B cell (primary cell): Measurements from ENCODE around the gene MCF2L. TPM values are rescaled to one million over a fixed set of nuclear protein-coding genes. Genes with fewer than 3 reads are reported as not detected.

Experiments
- ATAC-seq: fragments of 200-7000 bp; cut with Tn5 transposase; one replicate; pipeline ENCODE4 v1.10.0; 2021; ENCODE audit warnings: low read depth, mild to moderate bottlenecking, moderate number of reproducible peaks, moderate library complexity
- CTCF ChIA-PET: fragments of 350-600 bp; sonication (Branson Sonifier 250); formaldehyde crosslinking; loops from one replicate; lab custom pipeline; 2021; ENCODE audit warnings: antibody characterized with exemption, inconsistent platforms; lab: Charles Lee
- POLR2A ChIA-PET: fragments of 350-600 bp; sonication (Branson Sonifier 250); formaldehyde crosslinking; loops from one replicate; lab custom pipeline; 2021; ENCODE audit warnings: antibody characterized with exemption; lab: Charles Lee
- DNase-seq: peaks from one replicate; pipeline ENCODE4 v3.0.0; 2013
- H2AFZ ChIP-seq: 2 replicates; pipeline ENCODE4 v1.6.1; 2012; ENCODE audit warnings: mild to moderate bottlenecking, low read depth, low read length; ENCODE audit not compliant: insufficient read depth, poor library complexity, severe bottlenecking
- H3K27ac ChIP-seq, 2 donors: 1 replicate in 1 of 2; 2 replicates in 1 of 2; pipeline ENCODE4 v1.5.1; 2012 to 2013; ENCODE audit warnings: low read length in 2 of 2, mild to moderate bottlenecking in 2 of 2, moderate library complexity in 1 of 2
- H3K27me3 ChIP-seq, 4 experiments: fragments of 200-600 bp in 1 of 4; sonication (generic) in 1 of 4; replicated peaks in 1 of 4; 1 replicate in 2 of 4; 2 replicates in 2 of 4; pipeline versions ENCODE4 v1.6.1 to v1.7.0; 2013 to 2016; ENCODE audit warnings: low read length in 3 of 4, mild to moderate bottlenecking in 2 of 4, mixed read lengths in 1 of 4, moderate library complexity in 1 of 4; ENCODE audit not compliant: insufficient read depth in 4 of 4, control insufficient read depth in 3 of 4; ENCODE audit errors: control extremely low read depth in 1 of 4
- H3K36me3 ChIP-seq, 2 experiments: replicated peaks in 1 of 2; 1 replicate in 1 of 2; 2 replicates in 1 of 2; pipeline versions ENCODE4 v1.6.1 to v1.7.1; 2013; ENCODE audit warnings: low read length in 1 of 2; ENCODE audit not compliant: insufficient read depth in 2 of 2, control insufficient read depth in 1 of 2; ENCODE audit errors: control extremely low read depth in 1 of 2, extremely low read depth in 1 of 2
- H3K4me1 ChIP-seq, 2 donors: fragments of 200-600 bp in 1 of 2; sonication (generic) in 1 of 2; 1 replicate in 1 of 2; 2 replicates in 1 of 2; pipeline versions ENCODE4 v1.5.1 to v1.6.1; 2013 to 2017; ENCODE audit warnings: low read length in 2 of 2; ENCODE audit not compliant: control insufficient read depth in 2 of 2, insufficient read depth in 2 of 2
- H3K4me2 ChIP-seq: replicated peaks from 2 replicates; pipeline ENCODE3; 2012; ENCODE audit warnings: mild to moderate bottlenecking, low read depth, low read length; ENCODE audit not compliant: poor library complexity, severe bottlenecking
- H3K4me3 ChIP-seq, 5 experiments: fragments of 200-600 bp in 1 of 5; sonication (generic) in 1 of 5; 1 replicate in 3 of 5; 2 replicates in 2 of 5; pipeline versions ENCODE4 v1.5.1 to v1.7.0; 2011 to 2016; ENCODE audit warnings: low read length in 4 of 5, mild to moderate bottlenecking in 4 of 5, low read depth in 2 of 5, control low read depth in 1 of 5, moderate library complexity in 1 of 5; ENCODE audit not compliant: insufficient read depth in 1 of 5; ENCODE audit errors: control extremely low read depth in 1 of 5, extremely low read depth in 1 of 5
- H3K79me2 ChIP-seq: fragments of 200-600 bp; sonication (generic); one replicate; pipeline ENCODE4 v1.6.0; 2016; ENCODE audit warnings: low read length; ENCODE audit not compliant: control insufficient read depth, insufficient read depth
- H3K9ac ChIP-seq: fragments of 200-600 bp; sonication (generic); 2 replicates; pipeline ENCODE4 v1.6.1; 2017; ENCODE audit warnings: mild to moderate bottlenecking, low read length, moderate library complexity
- H3K9me3 ChIP-seq, 3 donors: one replicate each; pipeline versions ENCODE4 v1.6.1 to v1.7.1; 2013; ENCODE audit warnings: low read length in 2 of 3; ENCODE audit not compliant: control insufficient read depth in 2 of 3, insufficient read depth in 1 of 3; ENCODE audit errors: control extremely low read depth in 1 of 3
- H4K20me1 ChIP-seq: 2 replicates; pipeline ENCODE4 v1.6.0; 2012; ENCODE audit warnings: mild to moderate bottlenecking, low read length; ENCODE audit not compliant: insufficient read depth, control insufficient read depth, poor library complexity, severe bottlenecking
- H3K27ac Mint-ChIP-seq: one replicate; pipeline ENCODE4 v1.8.0; 2021; ENCODE audit warnings: mixed read lengths
- H3K27me3 Mint-ChIP-seq: one replicate; pipeline ENCODE4 v1.8.0; 2021; ENCODE audit warnings: mixed read lengths
- H3K4me1 Mint-ChIP-seq: one replicate; pipeline ENCODE4 v1.8.0; 2021; ENCODE audit warnings: mixed read lengths
- H3K4me3 Mint-ChIP-seq: one replicate; pipeline ENCODE4 v1.8.0; 2021; ENCODE audit warnings: mixed read lengths
- H3K9me3 Mint-ChIP-seq: one replicate; pipeline ENCODE4 v1.8.0; 2022; ENCODE audit warnings: mixed read lengths; ENCODE audit not compliant: insufficient read depth
- CTCF ChIP-seq: fragments of 200-600 bp; IDR thresholded peaks from one replicate; pipeline ENCODE4 v1.8.0; 2022; ENCODE audit warnings: antibody characterized with exemption, mild to moderate bottlenecking
- EZH2 ChIP-seq: IDR thresholded peaks from 2 replicates; pipeline ENCODE4 v1.6.1; 2012; ENCODE audit warnings: borderline replicate concordance, low read depth, mild to moderate bottlenecking, moderate library complexity, low read length; ENCODE audit not compliant: insufficient read depth, poor library complexity, severe bottlenecking
- WGBS: methylation state at CpG from one replicate; pipeline ENCODE4 v1.1.5; 2013; ENCODE audit warnings: missing lambda C conversion rate; ENCODE audit not compliant: insufficient coverage; 5-methylcytosine and 5-hydroxymethylcytosine counted together
- intact Hi-C: fragments of 100-400 bp; cut with micrococcal nuclease; formaldehyde crosslinking; loops from one replicate; pipeline ENCODE4 v1.10.0; 2022
- polyA plus RNA-seq: library from polyadenylated mRNA; depleted of rRNA; stranded (reverse); fragments of >200 nt; gene quantifications from 2 replicates; pipeline ENCODE4 v1.2.3, GENCODE V29; 2012
- total RNA-seq, 2 donors: library from RNA; stranded (reverse); fragments of 120-200 nt in 1 of 2; gene quantifications; 1 replicate in 1 of 2; 2 replicates in 1 of 2; pipeline versions ENCODE4 v1.2.3 to v1.2.4, GENCODE V29; 2013 to 2022

The MCF2L gene
- total and polyA plus RNA-seq, 2 donors (not counting 1 experiment from before 2014, with no cell fraction given): 3.7 to 8.2 TPM

GRCh38 chr13:113074401-113074800 lies 105.4 kb downstream of the MCF2L start:
- Histone ChIP-seq H3K79me2 (no peaks in the 10 kb centered on the region), H3K27ac (no peak overlapping the region), H3K4me1 (no peaks in the 10 kb centered on the region), H3K9ac (no peak overlapping the region), H3K36me3 (no peaks in the 10 kb centered on the region), H3K27me3 (no peaks in the 10 kb centered on the region), H3K9me3 (peaks cover 0 to 3% (median 0%) of the 10 kb centered on the region in 3 donors), H2AFZ (no peak overlapping the region), H4K20me1 (no peaks in the 10 kb centered on the region), H3K4me3 (no peak overlapping the region), H3K4me2 (no peak overlapping the region)
- ATAC-seq (no peak), DNase-seq (no peak)
- Mint-ChIP-seq H3K9me3 (no peaks in the 10 kb centered on the region), H3K4me1 (no peaks in the 10 kb centered on the region), H3K27me3 (no peaks in the 10 kb centered on the region), H3K4me3 (no peak overlapping the region), H3K27ac (no peak overlapping the region)
- no peak for TF ChIP-seq EZH2
- no peak for TF ChIP-seq CTCF
- WGBS: 98% methylated on average over 14 of the region's 18 CpGs
- intact Hi-C loops: no loop called here
- CTCF ChIA-PET: no interaction called here
- POLR2A ChIA-PET: no interaction called here

- no peaks in the 10 kb centered on the region for H3K27me3 Mint-ChIP-seq
- ChIA-PET CTCF (no interaction called here), POLR2A (no interaction called here)
- intact Hi-C loops: no loop called here
- H3K4me3 ChIP-seq: no peak overlapping the region
- H3K9ac ChIP-seq: no peak overlapping the region
- no peak overlapping the region for H3K4me2 ChIP-seq
- peaks cover 0 to 3% (median 0%) of the 10 kb centered on the region in 3 donors for H3K9me3 ChIP-seq
- WGBS: 94% methylated on average over 14 of the region's 22 CpGs
- H4K20me1 ChIP-seq: no peaks in the 10 kb centered on the region
- no peaks in the 10 kb centered on the region for H3K4me1 Mint-ChIP-seq
- no peaks in the 10 kb centered on the region for H3K27me3 ChIP-seq
- no peak overlapping the region for H3K27ac Mint-ChIP-seq
- no peak overlapping the region for H2AFZ ChIP-seq
- DNase-seq: no peak
- ATAC-seq: no peak
- no peaks in the 10 kb centered on the region for H3K4me1 ChIP-seq
- no peaks in the 10 kb centered on the region for H3K36me3 ChIP-seq
- no peak for TF ChIP-seq CTCF
- no peak for TF ChIP-seq EZH2
- H3K9me3 Mint-ChIP-seq: no peaks in the 10 kb centered on the region
- H3K27ac ChIP-seq: no peak overlapping the region
- no peak overlapping the region for H3K4me3 Mint-ChIP-seq
- no peaks in the 10 kb centered on the region for H3K79me2 ChIP-seq
Measured at GRCh38 chr13:113074876-113075275, 105.9 kb downstream of the MCF2L start.
